Uterus (tissue), 2 donors: ENCODE measurements around the gene ARHGAP27.

Source experiments
- POLR2A ChIP-seq, 2 donors: fragments of 450-650 bp; IDR thresholded peaks; one replicate each; pipeline ENCODE4 v1.6.1; 2016; ENCODE audit warnings: antibody characterized with exemption in 2 of 2, mild to moderate bottlenecking in 1 of 2, moderate library complexity in 1 of 2
- TF ChIP-seq, protein P1 (sequence below), 4 experiments: fragments of 200-600 bp in 2 of 4; fragments of 450-650 bp in 2 of 4; sonication (generic) in 2 of 4; IDR thresholded peaks; one replicate each; pipeline ENCODE4 v1.5.1; 2016 to 2019; ENCODE audit warnings: antibody characterized with exemption in 4 of 4, mild to moderate bottlenecking in 2 of 4, moderate library complexity in 1 of 4

GRCh38 chr17:45396496-45397205 lies 36.0 kb downstream of the ARHGAP27 start:
- TF ChIP-seq, protein P1, sequence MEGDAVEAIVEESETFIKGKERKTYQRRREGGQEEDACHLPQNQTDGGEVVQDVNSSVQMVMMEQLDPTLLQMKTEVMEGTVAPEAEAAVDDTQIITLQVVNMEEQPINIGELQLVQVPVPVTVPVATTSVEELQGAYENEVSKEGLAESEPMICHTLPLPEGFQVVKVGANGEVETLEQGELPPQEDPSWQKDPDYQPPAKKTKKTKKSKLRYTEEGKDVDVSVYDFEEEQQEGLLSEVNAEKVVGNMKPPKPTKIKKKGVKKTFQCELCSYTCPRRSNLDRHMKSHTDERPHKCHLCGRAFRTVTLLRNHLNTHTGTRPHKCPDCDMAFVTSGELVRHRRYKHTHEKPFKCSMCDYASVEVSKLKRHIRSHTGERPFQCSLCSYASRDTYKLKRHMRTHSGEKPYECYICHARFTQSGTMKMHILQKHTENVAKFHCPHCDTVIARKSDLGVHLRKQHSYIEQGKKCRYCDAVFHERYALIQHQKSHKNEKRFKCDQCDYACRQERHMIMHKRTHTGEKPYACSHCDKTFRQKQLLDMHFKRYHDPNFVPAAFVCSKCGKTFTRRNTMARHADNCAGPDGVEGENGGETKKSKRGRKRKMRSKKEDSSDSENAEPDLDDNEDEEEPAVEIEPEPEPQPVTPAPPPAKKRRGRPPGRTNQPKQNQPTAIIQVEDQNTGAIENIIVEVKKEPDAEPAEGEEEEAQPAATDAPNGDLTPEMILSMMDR (IDR thresholded peaks at IDR 0.05), result no peak
- TF ChIP-seq POLR2A (IDR thresholded peaks at IDR 0.05), result no peak
